IPS-20b (cell line): ENCODE measurements around the gene MAP2K5.

Experiments
- H3K27ac ChIP-seq: one replicate; pipeline ENCODE4 v1.5.1; 2013; ENCODE audit warnings: low read length
- H3K27me3 ChIP-seq: 2 replicates; pipeline ENCODE4 v1.6.1; 2013; ENCODE audit warnings: mild to moderate bottlenecking, low read length, inconsistent platforms; ENCODE audit not compliant: insufficient read depth
- H3K36me3 ChIP-seq: 2 replicates; pipeline ENCODE4 v1.6.1; 2013; ENCODE audit warnings: low read depth, mild to moderate bottlenecking, inconsistent platforms, low read length, moderate library complexity; ENCODE audit not compliant: insufficient read depth
- H3K4me1 ChIP-seq: 2 replicates; pipeline ENCODE4 v1.6.1; 2013; ENCODE audit warnings: mild to moderate bottlenecking, control low read depth, inconsistent platforms, low read length, moderate library complexity; ENCODE audit not compliant: insufficient read depth
- H3K4me3 ChIP-seq: 2 replicates; pipeline ENCODE4 v1.5.1; 2013; ENCODE audit warnings: mild to moderate bottlenecking, low read length, inconsistent platforms
- H3K9ac ChIP-seq: 2 replicates; pipeline ENCODE4 v1.6.1; 2013; ENCODE audit warnings: low read depth, mild to moderate bottlenecking, inconsistent platforms, low read length, moderate library complexity
- H3K9me3 ChIP-seq: 2 replicates; pipeline ENCODE4 v1.6.1; 2013; ENCODE audit warnings: mild to moderate bottlenecking, low read depth, low read length, inconsistent platforms; ENCODE audit not compliant: insufficient read depth

Gene MAP2K5

DNA sequence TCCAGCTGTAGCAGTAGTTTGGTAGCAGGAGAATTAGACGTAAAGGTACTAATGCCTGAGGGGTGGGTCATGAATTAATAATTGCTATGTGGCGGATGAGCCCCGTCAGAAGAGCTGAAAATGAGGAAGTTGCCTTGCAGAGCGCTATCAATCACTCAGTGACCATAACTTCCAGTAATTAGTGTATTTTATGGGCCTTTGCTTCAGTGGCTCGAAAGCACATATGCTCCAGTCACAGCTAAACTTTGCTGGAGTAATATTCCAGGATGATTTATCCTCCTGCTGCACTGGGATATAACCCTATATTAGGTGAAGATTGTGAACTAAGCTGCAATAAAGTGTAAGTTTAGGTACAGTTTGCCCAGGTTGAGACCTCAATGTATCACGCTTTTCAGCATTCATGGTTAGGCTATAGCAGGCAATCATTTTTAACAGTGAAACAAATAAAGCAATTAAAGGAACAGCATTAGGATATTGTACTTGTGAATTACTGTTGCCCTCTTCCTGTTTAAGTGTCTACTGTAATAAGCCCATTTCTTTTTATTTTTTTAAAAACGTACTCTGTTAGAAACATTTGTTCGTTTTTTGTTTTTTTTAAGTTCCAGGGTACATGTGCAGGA lies 178.2 kb downstream of the MAP2K5 start:
- no peaks in the 10 kb centered on the region for H3K27me3 ChIP-seq
- no peaks in the 10 kb centered on the region for H3K4me1 ChIP-seq
- no peak overlapping the region for H3K4me3 ChIP-seq
- no peak overlapping the region for H3K27ac ChIP-seq
- no peak overlapping the region for H3K9ac ChIP-seq
- no peaks in the 10 kb centered on the region for H3K36me3 ChIP-seq
- no peaks in the 10 kb centered on the region for H3K9me3 ChIP-seq

DNA sequence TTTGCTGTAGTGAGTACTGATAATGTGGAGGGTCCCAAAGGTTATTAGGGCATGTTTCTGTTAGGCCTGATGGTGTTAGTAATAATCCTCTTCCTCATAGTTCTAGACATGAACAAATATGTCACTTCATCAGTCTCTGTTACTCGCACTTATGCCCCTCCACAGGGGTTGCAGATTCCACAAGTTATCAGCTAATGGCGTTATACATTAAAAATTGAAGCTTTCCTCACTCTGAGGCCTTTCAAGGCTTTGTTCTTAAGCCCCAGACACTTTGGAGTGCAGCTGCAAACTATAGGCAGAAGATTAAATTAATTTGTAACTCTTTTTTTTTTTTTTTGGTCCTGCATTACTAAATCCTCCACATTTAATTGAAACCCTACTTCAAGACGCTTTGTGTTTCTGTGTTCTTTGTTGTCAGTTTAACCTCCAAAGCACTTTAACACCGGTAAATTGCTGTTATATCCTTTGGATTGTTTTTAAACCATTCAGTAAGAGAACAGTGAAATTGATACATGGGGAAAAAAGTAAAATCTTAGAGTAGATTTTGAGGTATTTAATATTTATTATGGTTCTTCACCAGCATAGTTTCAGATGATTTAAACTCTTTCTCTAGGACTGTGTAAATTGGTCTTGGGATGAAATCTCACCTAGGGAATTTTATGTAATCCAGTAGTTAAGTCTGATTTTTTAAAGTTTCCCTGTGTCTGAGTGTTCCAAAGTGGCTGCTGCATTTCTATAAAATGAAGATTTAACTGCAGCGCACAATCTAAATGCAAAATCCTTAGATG lies 179.7 kb downstream of the MAP2K5 start:
- Histone ChIP-seq H3K4me1 (no peaks in the 10 kb centered on the region), H3K9me3 (no peaks in the 10 kb centered on the region), H3K27ac (no peak overlapping the region), H3K9ac (no peak overlapping the region), H3K36me3 (no peaks in the 10 kb centered on the region), H3K27me3 (no peaks in the 10 kb centered on the region), H3K4me3 (no peak overlapping the region)

DNA sequence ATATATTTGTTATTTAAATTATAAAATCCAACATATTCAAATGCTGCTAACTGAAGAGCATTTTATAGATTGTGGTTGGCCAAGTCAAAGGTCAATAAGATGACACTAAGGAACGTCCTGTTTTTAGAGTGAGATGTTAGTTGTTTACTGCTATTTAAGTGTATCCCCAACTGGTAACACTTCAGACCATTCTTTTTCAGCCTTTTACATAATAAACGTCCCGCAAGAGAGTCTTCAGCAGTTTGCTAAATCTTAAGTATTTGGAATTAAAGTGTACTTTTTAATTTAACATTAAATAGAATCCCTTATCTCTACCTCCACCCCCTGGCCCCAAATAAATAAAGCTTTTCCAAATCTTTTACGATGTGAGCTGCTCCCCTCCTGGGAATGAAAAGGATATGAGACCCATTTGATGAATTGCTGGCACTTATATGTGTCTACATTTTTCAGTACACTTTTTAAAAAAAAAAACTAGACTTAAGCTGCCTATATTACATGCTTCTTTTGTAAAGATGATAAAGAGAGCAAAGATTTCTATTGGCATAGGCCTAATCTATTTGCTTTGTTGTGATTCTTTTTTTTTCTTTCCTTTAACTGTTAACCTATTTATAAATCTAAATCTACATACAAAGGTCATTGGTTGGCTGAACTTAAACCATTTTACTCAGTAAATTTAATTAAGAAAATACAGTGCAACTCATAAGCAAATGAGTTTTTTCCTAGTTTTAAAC lies 181.0 kb downstream of the MAP2K5 start:
- Histone ChIP-seq H3K36me3 (no peaks in the 10 kb centered on the region), H3K9ac (no peak overlapping the region), H3K4me1 (no peaks in the 10 kb centered on the region), H3K4me3 (no peak overlapping the region), H3K9me3 (no peaks in the 10 kb centered on the region), H3K27ac (no peak overlapping the region), H3K27me3 (no peaks in the 10 kb centered on the region)

DNA sequence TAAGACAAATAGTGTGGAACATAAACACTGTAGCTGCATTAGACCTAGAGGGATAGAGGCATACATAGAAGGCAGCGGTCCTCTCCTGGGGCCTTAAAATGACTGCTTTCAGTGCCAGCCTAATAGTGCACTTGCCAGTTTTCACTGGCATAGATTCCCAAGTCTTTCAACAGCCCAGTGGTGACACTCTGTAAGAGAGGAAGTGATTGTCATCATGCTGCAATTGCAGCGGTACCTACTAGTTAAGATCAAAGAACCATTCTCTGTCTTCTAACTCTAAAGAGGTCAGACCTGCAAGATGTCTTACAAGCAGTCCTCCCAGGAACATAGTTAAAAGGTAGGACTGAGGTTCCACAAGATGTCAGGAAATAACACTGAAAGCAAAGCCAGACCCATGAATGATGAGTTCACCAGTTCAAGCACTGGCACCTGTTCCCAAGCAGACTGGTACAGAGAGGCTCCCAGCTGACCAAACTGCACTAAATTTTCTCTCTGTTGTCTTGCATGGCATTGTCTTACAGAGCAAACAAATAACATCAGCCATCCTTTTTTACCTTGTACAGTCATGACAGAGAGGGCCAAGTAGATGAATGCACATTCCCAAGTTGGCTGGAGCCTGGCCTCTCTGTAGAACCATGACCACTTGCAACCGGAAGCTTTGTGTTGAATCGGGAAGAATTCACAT lies 182.3 kb downstream of the MAP2K5 start:
- H3K9ac ChIP-seq, result no peak overlapping the region
- no peaks in the 10 kb centered on the region for H3K9me3 ChIP-seq
- H3K36me3 ChIP-seq, result no peaks in the 10 kb centered on the region
- no peak overlapping the region for H3K27ac ChIP-seq
- no peaks in the 10 kb centered on the region for H3K4me1 ChIP-seq
- no peaks in the 10 kb centered on the region for H3K27me3 ChIP-seq
- no peak overlapping the region for H3K4me3 ChIP-seq

DNA sequence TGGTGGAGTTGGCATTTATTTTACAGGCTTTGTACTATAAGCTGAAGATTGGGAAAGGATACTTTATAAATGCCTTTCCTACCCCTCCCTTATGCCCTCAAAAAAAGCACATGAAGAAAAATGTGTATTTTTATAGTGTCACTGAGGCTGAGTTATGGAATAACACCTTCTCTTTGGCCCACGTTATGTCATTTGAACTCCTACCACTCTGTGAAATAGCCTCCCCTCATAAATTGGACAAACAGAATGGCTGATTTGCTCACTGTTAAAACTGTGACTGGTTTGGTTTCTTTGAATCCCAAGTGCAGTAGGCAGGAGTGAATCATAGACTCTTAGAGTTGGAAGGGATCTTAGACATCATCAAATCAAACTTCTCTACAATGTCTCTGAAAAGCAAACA lies 187.6 kb downstream of the MAP2K5 start:
- Histone ChIP-seq H3K27me3 (no peaks in the 10 kb centered on the region), H3K9ac (no peak overlapping the region), H3K27ac (no peak overlapping the region), H3K4me3 (no peak overlapping the region), H3K4me1 (peaks cover 27% of the 10 kb centered on the region), H3K36me3 (no peaks in the 10 kb centered on the region), H3K9me3 (no peaks in the 10 kb centered on the region)

DNA sequence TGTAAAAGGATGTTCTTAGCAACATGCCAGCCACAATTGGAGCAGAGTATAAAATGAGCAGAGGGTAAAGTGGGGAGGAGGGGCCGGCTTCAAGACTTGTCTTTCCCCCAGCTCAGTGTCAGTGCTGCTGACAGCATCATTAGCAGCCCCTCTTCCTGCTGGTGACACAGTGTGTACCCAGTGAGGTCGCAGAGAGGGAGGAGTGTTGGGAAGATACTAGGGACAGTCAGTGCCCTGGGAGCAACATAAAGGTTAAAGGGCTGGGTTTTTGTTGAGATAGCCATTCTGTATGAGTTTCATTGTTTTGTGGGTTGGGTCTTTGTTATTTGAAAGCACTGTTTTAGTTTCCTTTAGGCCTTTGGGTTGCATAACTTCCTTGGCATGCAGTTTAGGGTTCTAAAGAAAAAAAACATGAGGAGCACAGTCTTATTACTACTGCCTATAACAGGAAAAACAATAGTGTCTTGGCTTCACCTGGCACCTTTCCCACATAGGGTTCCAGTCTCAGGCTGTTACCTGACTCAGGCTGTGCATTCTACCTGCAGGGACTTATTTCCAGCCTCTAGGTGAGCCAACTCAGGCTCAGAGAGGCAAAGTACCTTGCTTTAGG lies 188.7 kb downstream of the MAP2K5 start:
- Histone ChIP-seq H3K9ac (no peak overlapping the region), H3K36me3 (no peaks in the 10 kb centered on the region), H3K4me1 (peaks cover 27% of the 10 kb centered on the region), H3K4me3 (no peak overlapping the region), H3K27ac (no peak overlapping the region), H3K27me3 (no peaks in the 10 kb centered on the region), H3K9me3 (no peaks in the 10 kb centered on the region)

DNA sequence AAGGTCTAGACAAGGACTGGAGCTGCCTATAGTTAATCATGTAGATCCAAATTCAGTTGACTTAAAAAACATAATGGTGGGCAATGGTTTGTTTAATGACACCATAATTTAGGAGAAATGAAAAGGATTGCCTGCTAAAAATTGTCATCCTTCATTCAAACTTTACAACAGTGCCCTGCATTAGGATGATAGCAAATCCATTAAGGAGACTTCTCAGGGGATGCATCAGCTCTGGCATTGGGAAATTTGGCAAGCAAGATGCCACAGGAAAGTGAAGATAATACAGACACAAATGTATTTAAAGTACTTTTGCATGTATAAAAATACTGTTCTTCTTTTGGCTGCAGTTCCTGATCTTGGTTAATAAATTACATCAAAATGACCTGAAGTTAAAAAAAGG lies 189.7 kb downstream of the MAP2K5 start:
- no peaks in the 10 kb centered on the region for H3K36me3 ChIP-seq
- H3K27me3 ChIP-seq, result no peaks in the 10 kb centered on the region
- no peak overlapping the region for H3K4me3 ChIP-seq
- no peaks in the 10 kb centered on the region for H3K9me3 ChIP-seq
- no peak overlapping the region for H3K9ac ChIP-seq
- H3K4me1 ChIP-seq, result peaks cover 27% of the 10 kb centered on the region
- H3K27ac ChIP-seq, result no peak overlapping the region

DNA sequence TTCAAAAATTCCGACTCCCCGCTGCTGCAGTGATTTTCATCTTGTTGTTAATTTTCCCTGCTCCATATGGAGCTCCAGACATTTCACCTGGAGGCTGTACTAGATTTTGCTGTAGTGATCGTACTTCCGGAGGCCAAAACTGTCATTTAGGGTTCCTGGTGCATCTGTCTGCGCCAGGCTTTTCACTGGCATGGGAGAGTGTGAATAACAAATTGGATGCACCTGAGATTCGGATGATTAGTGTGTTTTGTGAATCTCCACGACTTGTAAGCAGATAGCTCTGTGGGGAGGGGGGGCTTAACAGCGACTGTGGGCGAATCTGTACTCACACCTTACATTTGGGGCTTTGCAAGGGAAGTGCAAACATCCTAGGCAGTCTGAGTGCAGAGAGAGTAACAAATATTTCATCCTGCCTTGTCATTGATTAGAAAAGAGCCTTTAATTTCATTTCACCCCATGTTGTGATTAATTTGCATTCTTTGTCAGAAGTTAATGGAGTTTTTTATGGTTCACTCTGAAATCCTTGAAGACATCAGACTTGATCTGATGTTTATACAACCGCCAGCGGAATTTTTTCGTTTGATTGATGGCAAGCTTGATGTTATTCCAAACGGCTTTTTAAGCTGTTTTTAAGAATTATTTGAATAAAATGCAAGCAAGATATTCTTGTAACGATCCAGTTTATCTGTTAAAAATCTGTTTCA lies 190.3 kb downstream of the MAP2K5 start:
- peaks cover 27% of the 10 kb centered on the region for H3K4me1 ChIP-seq
- no peaks in the 10 kb centered on the region for H3K9me3 ChIP-seq
- no peak overlapping the region for H3K9ac ChIP-seq

DNA sequence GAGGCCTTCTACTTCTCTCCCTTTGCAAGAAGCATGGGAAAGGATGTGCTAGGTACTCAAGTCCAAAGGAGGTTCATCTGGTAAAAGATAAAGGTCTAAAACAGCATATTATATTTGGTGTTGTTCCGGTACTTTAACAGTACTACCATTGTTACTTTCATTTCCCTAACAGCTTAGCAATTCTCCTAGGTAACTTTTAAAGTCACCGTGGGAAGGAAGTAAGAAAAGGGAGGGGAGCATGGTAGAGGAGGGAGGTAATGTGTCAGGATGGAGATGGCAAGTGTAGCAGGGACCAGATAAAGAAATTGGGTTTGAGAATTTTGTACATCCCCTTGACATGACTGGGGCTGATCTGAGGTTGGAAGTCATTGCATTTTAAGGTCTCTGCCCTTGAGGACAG lies 193.4 kb downstream of the MAP2K5 start:
- peaks cover 22% of the 10 kb centered on the region for H3K4me1 ChIP-seq
- H3K27me3 ChIP-seq, result no peaks in the 10 kb centered on the region
- no peak overlapping the region for H3K4me3 ChIP-seq
- no peaks in the 10 kb centered on the region for H3K9me3 ChIP-seq
- no peak overlapping the region for H3K27ac ChIP-seq
- H3K36me3 ChIP-seq, result no peaks in the 10 kb centered on the region
- no peak overlapping the region for H3K9ac ChIP-seq

More for the DNA sequence above, 190.3 kb downstream of the MAP2K5 start:
- Histone ChIP-seq H3K36me3 (no peaks in the 10 kb centered on the region), H3K4me3 (no peak overlapping the region), H3K27ac (no peak overlapping the region), H3K27me3 (no peaks in the 10 kb centered on the region)

DNA sequence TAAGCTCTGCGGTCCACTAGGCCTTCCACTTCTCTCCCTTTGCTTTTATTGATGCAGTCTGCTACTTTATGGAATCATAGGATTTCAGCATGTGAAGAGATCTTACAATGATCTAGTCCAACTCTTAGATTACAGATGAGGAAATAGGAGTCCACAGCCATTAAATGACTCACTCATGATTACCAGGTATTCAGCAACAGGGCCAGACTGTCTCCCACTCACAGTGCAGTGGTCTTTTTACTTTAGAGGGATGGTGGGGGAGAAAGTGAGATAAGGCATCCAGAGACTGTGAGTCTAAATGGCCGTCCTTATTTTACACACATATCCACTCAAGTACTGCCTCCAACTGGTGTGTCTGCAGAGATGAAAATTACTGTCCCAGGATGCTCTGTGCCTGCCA lies 194.3 kb downstream of the MAP2K5 start:
- H3K27ac ChIP-seq, result no peak overlapping the region
- H3K9ac ChIP-seq, result no peak overlapping the region
- peaks cover 17% of the 10 kb centered on the region for H3K4me1 ChIP-seq
- no peaks in the 10 kb centered on the region for H3K27me3 ChIP-seq
- H3K36me3 ChIP-seq, result no peaks in the 10 kb centered on the region
- H3K9me3 ChIP-seq, result no peaks in the 10 kb centered on the region
- H3K4me3 ChIP-seq, result no peak overlapping the region

DNA sequence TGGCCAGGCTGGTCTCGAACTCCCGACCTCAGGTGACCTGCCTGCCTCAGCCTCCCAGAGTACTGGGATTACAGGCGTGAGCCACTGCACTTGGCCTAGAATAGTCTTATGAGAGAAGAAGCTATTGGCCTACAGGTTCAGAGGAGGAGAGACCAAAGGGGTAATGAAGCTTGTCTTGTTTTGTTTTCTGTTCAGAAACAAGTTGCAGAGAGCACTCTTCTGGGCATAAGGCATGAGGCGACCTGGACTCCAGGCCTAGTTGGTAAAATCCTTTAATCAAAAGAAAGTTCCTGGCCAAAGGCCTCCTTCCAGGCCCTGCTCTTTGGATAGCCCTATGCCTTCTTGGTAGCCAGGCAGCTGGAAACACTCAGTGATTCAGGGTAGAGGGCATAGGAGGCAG lies 195.6 kb downstream of the MAP2K5 start:
- Histone ChIP-seq H3K9me3 (no peaks in the 10 kb centered on the region), H3K27ac (no peak overlapping the region), H3K9ac (no peak overlapping the region), H3K4me1 (peaks cover 14% of the 10 kb centered on the region), H3K4me3 (no peak overlapping the region), H3K27me3 (no peaks in the 10 kb centered on the region), H3K36me3 (no peaks in the 10 kb centered on the region)
